OCI-LY3 (cell line): ENCODE data around the gene INSYN1.

Source experiments
- H2AFZ ChIP-seq: fragments of 200-600, 300-600 bp; shearing (Covaris generic); 2 replicates; pipeline ENCODE4 v1.6.0; 2014; ENCODE audit warnings: antibody characterized with exemption, low read depth, low read length
- H3K27ac ChIP-seq: fragments of 200-600, 300-600 bp; sonication (generic); 2 replicates; pipeline ENCODE4 v1.5.1; 2014; ENCODE audit warnings: mild to moderate bottlenecking, low read length, moderate library complexity, mixed read lengths
- H3K27me3 ChIP-seq: fragments of 200-600, 300-600 bp; sonication (generic); 2 replicates; pipeline ENCODE4 v1.6.1; 2014; ENCODE audit warnings: low read depth, low read length, mixed read lengths
- H3K36me3 ChIP-seq: fragments of 200-600, 300-600 bp; sonication (generic); replicated peaks from 2 replicates; pipeline ENCODE3; 2014; ENCODE audit warnings: low read depth, low read length, mixed read lengths
- H3K4me1 ChIP-seq: fragments of 300-600, 200-600 bp; sonication (generic); 2 replicates; pipeline ENCODE4 v1.6.1; 2014; ENCODE audit warnings: low read length, mixed read lengths
- H3K4me2 ChIP-seq: fragments of 200-600, 300-600 bp; sonication (generic); 2 replicates; pipeline ENCODE4 v1.6.1; 2014; ENCODE audit warnings: low read length, mixed read lengths
- H3K4me3 ChIP-seq: fragments of 300-600, 200-600 bp; sonication (generic); 2 replicates; pipeline ENCODE4 v1.5.1; 2014; ENCODE audit warnings: antibody characterized with exemption, mild to moderate bottlenecking, low read length, moderate library complexity
- H3K79me2 ChIP-seq: fragments of 300-600, 200-600 bp; shearing (Covaris generic); 2 replicates; pipeline ENCODE4 v1.6.1; 2014; ENCODE audit warnings: mild to moderate bottlenecking, low read length, mixed read lengths
- H3K9ac ChIP-seq: fragments of 300-600, 200-600 bp; shearing (Covaris generic); 2 replicates; pipeline ENCODE4 v1.6.0; 2014; ENCODE audit warnings: mild to moderate bottlenecking, low read length, moderate library complexity
- H3K9me3 ChIP-seq: fragments of 200-600, 300-600 bp; shearing (Covaris generic); 2 replicates; pipeline ENCODE4 v1.6.1; 2014; ENCODE audit warnings: low read length, mixed read lengths; ENCODE audit not compliant: insufficient read depth
- H4K20me1 ChIP-seq: fragments of 200-600, 300-600 bp; sonication (generic); 2 replicates; pipeline ENCODE4 v1.6.1; 2016; ENCODE audit warnings: low read length, mixed read lengths; ENCODE audit not compliant: insufficient read depth
- EZH2phosphoT487 ChIP-seq: fragments of 200-600 bp; shearing (Covaris generic); IDR thresholded peaks from 2 replicates; pipeline ENCODE4 v1.6.1; 2018; ENCODE audit warnings: antibody characterized with exemption, mixed run types, low read depth
- TF ChIP-seq, protein P1 (sequence below): fragments of 200-600, 300-600 bp; sonication (generic); IDR thresholded peaks from 2 replicates; pipeline ENCODE4 v1.5.1; 2014; ENCODE audit warnings: antibody characterized with exemption, low read length, low read depth

The INSYN1 gene

DNA sequence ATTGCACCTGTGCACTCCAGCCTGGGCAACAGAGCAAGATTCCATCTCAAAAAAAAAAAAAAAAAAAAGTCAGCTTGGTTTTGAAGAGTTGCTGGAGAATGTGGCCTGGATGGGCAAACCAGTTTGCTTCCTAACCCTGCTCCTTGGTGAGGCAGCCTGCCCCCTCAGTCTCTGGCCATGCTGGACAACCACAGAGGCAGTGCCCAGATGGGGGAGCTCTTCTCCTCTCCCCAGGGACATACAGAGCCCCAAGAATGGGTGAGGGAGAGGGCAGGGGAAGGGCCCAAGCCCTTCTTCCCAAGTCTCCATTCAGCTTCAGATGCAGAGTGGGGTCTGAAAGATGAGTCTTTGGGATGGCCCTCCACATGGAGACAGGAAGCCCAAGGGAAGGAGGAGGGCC, 41.0 kb downstream of the INSYN1 start:
- peaks cover 14% of the 10 kb centered on the region for H3K27me3 ChIP-seq
- H3K36me3 ChIP-seq, result no peaks in the 10 kb centered on the region
- no peaks in the 10 kb centered on the region for H3K9me3 ChIP-seq
- no peak overlapping the region for H3K27ac ChIP-seq
- H3K9ac ChIP-seq, result no peak overlapping the region
- no peak overlapping the region for H3K4me2 ChIP-seq
- H4K20me1 ChIP-seq, result no peaks in the 10 kb centered on the region
- H3K4me1 ChIP-seq, result no peaks in the 10 kb centered on the region
- TF ChIP-seq, protein P1, sequence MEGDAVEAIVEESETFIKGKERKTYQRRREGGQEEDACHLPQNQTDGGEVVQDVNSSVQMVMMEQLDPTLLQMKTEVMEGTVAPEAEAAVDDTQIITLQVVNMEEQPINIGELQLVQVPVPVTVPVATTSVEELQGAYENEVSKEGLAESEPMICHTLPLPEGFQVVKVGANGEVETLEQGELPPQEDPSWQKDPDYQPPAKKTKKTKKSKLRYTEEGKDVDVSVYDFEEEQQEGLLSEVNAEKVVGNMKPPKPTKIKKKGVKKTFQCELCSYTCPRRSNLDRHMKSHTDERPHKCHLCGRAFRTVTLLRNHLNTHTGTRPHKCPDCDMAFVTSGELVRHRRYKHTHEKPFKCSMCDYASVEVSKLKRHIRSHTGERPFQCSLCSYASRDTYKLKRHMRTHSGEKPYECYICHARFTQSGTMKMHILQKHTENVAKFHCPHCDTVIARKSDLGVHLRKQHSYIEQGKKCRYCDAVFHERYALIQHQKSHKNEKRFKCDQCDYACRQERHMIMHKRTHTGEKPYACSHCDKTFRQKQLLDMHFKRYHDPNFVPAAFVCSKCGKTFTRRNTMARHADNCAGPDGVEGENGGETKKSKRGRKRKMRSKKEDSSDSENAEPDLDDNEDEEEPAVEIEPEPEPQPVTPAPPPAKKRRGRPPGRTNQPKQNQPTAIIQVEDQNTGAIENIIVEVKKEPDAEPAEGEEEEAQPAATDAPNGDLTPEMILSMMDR, result 0 out of 2 replicates have a peak, but pooled peaks have one; percentile 11
- TF ChIP-seq EZH2phosphoT487, result no peak
- H2AFZ ChIP-seq, result no peak overlapping the region
- no peak overlapping the region for H3K4me3 ChIP-seq
- H3K79me2 ChIP-seq, result no peaks in the 10 kb centered on the region

DNA sequence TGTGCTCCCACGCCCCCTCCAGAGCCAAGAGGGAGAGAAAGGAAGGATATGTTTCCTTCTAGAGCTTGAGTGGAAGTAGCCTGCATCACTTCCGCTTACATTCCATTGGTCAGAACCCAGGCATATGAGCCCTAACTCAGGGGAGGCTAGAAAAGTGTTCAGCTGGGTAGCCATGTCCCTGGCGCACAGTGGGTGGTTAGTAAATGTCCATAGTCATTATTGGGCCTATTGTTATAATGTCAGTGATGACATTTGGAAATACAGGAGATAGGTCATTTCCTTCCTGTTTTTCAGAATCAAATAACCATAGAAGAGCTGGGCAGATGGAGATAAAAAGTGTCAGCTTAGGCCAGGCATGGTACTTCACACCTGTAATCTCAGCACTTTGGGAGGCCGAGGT, 41.6 kb downstream of the INSYN1 start:
- no peak overlapping the region for H3K4me2 ChIP-seq
- TF ChIP-seq, protein P1, result no peak
- no peak for TF ChIP-seq EZH2phosphoT487
- H4K20me1 ChIP-seq, result no peaks in the 10 kb centered on the region
- H3K27me3 ChIP-seq, result peaks cover 8% of the 10 kb centered on the region
- no peak overlapping the region for H3K27ac ChIP-seq
- H3K4me1 ChIP-seq, result no peaks in the 10 kb centered on the region
- no peaks in the 10 kb centered on the region for H3K9me3 ChIP-seq
- H3K9ac ChIP-seq, result no peak overlapping the region
- H3K4me3 ChIP-seq, result no peak overlapping the region
- no peak overlapping the region for H2AFZ ChIP-seq
- H3K79me2 ChIP-seq, result no peaks in the 10 kb centered on the region
- no peaks in the 10 kb centered on the region for H3K36me3 ChIP-seq

DNA sequence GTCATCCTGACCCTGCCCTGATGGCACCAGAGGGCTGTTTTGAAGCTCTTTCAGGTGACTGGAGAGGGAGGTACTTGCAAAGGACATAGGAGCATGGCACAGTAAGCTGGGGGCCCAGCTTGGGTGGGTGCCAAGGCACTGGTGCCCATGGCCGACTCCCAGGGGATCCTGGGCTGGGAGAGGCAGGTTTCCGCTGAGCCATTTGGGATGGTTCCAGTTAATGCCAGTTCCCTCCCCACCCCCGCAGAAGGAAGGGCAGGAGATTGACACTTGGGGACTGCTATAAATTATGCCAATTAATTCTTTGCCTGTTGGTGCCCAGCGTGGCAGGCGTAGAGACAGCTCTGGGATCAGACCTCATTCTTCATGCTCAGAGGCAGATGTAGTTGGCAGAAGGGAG, 42.8 kb downstream of the INSYN1 start:
- Histone ChIP-seq H3K27me3 (no peaks in the 10 kb centered on the region; the same call in 1 of the 2 replicates), H3K36me3 (no peaks in the 10 kb centered on the region), H2AFZ (no peak overlapping the region), H3K4me2 (no peak overlapping the region), H3K79me2 (no peaks in the 10 kb centered on the region), H3K9me3 (no peaks in the 10 kb centered on the region), H3K9ac (no peak overlapping the region), H3K27ac (no peak overlapping the region), H4K20me1 (no peaks in the 10 kb centered on the region), H3K4me3 (no peak overlapping the region), H3K4me1 (no peaks in the 10 kb centered on the region)
- no peak for TF ChIP-seq EZH2phosphoT487
- TF ChIP-seq, protein P1, result no peak

DNA sequence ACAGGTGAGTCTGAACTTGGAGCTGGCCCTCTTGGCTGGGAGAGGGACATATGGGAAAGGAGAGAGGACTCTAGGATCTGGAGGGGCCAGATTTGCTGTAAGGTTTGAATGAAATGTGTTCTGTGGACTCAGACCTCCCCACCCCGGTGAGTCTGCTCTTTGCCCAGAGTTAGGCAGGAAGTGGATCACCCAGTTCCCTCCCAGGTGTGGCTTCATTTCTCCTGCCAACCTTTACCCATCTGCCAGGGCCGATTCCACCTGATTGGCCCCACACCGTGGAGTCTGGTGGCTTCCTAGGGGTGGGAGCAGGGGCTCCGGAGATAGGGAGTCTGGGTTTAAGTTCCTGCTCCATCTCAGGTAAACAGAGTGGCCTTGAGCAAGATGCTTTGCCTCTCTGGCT, 43.5 kb downstream of the INSYN1 start:
- H3K36me3 ChIP-seq, result no peaks in the 10 kb centered on the region
- TF ChIP-seq, protein P1, result no peak
- no peak for TF ChIP-seq EZH2phosphoT487

More for the DNA sequence above, 43.5 kb downstream of the INSYN1 start:
- Histone ChIP-seq H4K20me1 (no peaks in the 10 kb centered on the region), H3K27me3 (no peaks in the 10 kb centered on the region; the same call in 1 of the 2 replicates), H3K4me1 (no peaks in the 10 kb centered on the region), H2AFZ (no peak overlapping the region), H3K9ac (no peak overlapping the region), H3K4me3 (no peak overlapping the region), H3K79me2 (no peaks in the 10 kb centered on the region), H3K27ac (no peak overlapping the region), H3K4me2 (no peak overlapping the region), H3K9me3 (no peaks in the 10 kb centered on the region)
